HTERT RPE-1 (cell line): ENCODE measurements around the gene SLC35G1.

Experiments
- in situ Hi-C: fragments of 300-500 bp; cut with MboI; formaldehyde crosslinking; loops from 4 replicates; pipeline ENCODE4 v1.14.3; 2020; ENCODE audit warnings: low sequenced_read_pairs

The SLC35G1 gene

DNA sequence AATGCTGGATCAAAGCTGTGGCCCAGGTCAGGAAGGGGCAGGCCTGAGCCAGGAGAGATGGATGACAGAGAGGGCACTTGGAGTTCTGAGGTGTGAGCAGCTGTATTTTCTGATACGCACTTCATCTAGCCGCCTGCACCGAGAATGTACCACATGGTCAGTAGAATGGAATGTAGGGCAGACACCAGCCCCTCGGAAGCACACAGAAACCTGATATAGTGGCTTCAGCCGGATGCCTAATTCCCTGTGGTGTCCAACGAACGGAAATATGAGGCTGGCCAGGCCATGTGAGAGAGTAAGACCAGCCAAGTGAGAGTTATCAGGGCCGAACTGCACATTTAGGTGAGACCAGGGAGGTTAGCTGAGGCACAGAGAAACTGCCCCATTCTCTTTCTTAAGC lies 53.3 kb downstream of the SLC35G1 start:
- in situ Hi-C loops: no loop called here

DNA sequence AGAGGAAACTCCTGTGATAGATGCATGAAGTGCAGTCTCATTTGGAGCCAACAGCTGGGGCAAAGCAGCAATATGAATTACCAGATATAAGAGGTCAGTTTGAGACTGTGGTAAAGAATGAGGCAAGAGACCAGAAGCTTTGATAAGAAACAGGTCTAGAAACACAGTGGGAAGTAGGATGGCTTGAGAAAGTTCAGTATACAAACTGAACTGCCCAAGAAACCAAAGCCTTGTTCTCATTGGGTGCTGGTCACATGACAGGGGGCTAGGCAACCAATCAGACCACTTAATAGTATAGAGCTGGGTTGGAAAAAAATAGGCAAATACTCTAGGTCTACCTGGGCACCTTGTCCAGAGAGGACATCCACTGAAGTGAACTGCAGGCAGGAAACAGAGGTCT lies 53.7 kb downstream of the SLC35G1 start:
- in situ Hi-C loops: no loop called here

DNA sequence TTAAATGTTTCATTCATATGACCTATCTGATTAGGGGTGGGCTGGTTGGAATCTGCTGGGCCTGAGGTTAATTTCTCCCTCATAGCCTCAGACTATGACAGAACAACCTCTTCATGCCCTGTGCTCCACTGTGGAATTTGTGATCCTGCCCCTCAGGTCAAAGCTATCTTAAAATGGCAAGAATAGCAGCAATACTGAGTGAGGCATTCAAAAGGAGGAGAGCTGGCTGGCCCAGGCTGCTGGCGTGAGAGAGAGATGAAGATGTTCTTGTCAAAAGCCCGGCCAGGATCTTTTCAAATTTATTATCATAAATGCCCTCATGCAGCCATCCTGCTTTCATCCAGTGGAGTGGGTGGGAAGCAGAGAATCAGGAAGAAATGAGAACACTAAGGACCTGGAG lies 58.1 kb downstream of the SLC35G1 start:
- in situ Hi-C loops: no loop called here
